A549 (cell line): Measurements from ENCODE around the gene RAB17.

ENCODE experiments used
- CHD2 ChIP-seq: fragments of 150-350 bp; IDR thresholded peaks from 2 replicates; pipeline ENCODE4 v1.6.1; 2014; ENCODE audit warnings: low read length; ENCODE audit not compliant: partially characterized antibody
- FOSB ChIP-seq: fragments of 250-450 bp; sonication (Bioruptor Pico); IDR thresholded peaks from 2 replicates; pipeline ENCODE4 v1.5.0; 2020; ENCODE audit warnings: mild to moderate bottlenecking, moderate library complexity
- GATA3 ChIP-seq: IDR thresholded peaks from 2 replicates; pipeline ENCODE4 v1.6.1; 2012; ENCODE audit warnings: borderline replicate concordance
- HOXA7 ChIP-seq: fragments of 250-450 bp; sonication (Bioruptor Pico); IDR thresholded peaks from 2 replicates; pipeline ENCODE4 v1.5.0; 2020; ENCODE audit warnings: mild to moderate bottlenecking, moderate library complexity
- HOXB13 ChIP-seq: fragments of 250-450 bp; sonication (Bioruptor Pico); IDR thresholded peaks from 2 replicates; pipeline ENCODE4 v1.5.0; 2020; ENCODE audit warnings: low read depth, mild to moderate bottlenecking, moderate library complexity
- POLR2A ChIP-seq: IDR thresholded peaks from 2 replicates; pipeline ENCODE4 v1.6.1; 2012; ENCODE audit warnings: mild to moderate bottlenecking, low read length
- TF ChIP-seq, protein P1 (sequence below): fragments of >200 bp; sonication (Bioruptor Twin); formaldehyde crosslinking; IDR thresholded peaks from 3 replicates; pipeline ENCODE4 v1.5.1; 2016

DNA sequence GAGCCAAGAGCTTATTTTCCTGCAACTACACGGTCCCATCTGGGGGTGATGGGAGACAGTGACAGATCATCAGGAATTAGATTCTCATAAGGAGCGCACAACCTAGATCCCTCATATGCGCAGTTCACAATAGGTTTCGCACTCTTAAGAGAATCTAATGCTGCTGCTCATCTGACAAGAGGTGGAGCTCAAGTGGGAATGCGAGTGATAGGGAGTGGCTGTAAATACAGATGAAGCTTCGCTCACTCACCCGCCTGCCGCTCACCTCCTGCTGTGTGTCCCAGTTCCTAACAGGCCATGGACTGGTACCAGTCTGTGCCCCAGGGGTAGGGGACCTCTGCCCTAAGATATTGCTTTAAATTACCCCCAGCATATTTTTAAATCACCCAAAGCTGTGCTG is 47.6 kb upstream of the RAB17 start:
- TF ChIP-seq, protein P1, sequence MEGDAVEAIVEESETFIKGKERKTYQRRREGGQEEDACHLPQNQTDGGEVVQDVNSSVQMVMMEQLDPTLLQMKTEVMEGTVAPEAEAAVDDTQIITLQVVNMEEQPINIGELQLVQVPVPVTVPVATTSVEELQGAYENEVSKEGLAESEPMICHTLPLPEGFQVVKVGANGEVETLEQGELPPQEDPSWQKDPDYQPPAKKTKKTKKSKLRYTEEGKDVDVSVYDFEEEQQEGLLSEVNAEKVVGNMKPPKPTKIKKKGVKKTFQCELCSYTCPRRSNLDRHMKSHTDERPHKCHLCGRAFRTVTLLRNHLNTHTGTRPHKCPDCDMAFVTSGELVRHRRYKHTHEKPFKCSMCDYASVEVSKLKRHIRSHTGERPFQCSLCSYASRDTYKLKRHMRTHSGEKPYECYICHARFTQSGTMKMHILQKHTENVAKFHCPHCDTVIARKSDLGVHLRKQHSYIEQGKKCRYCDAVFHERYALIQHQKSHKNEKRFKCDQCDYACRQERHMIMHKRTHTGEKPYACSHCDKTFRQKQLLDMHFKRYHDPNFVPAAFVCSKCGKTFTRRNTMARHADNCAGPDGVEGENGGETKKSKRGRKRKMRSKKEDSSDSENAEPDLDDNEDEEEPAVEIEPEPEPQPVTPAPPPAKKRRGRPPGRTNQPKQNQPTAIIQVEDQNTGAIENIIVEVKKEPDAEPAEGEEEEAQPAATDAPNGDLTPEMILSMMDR: no peak
- TF ChIP-seq GATA3: no peak
- no peak for TF ChIP-seq POLR2A
- TF ChIP-seq FOSB: no peak
- no peak for TF ChIP-seq HOXA7 (CRISPR knock-in tag)
- TF ChIP-seq HOXB13: no peak
- no peak for TF ChIP-seq CHD2
